Stomach (tissue), 9 donors: ENCODE results near the gene ERI2. TPM values are rescaled to one million over a fixed set of nuclear protein-coding genes. Genes with fewer than 3 reads are reported as not detected.

Experiments
- DNase-seq, 2 donors: peaks; one replicate each; pipeline versions ENCODE4 v3.0.0 to v3.0.0-alpha.2; 2013 to 2019
- H3K27ac ChIP-seq, 5 donors: fragments of 200-600 bp in 4 of 5; sonication (generic) in 4 of 5; one replicate each; pipeline ENCODE4 v1.5.1; 2013 to 2019; ENCODE audit warnings: mild to moderate bottlenecking in 1 of 5, moderate library complexity in 1 of 5
- H3K27me3 ChIP-seq, 3 donors: fragments of 200-600 bp; sonication (generic); one replicate each; pipeline ENCODE4 v1.5.1; 2017 to 2019; ENCODE audit warnings: mixed run types in 1 of 3
- H3K36me3 ChIP-seq, 4 donors: fragments of 200-600 bp; sonication (generic); 1 replicate in 3 of 4; 2 replicates in 1 of 4; pipeline ENCODE4 v1.5.1; 2016 to 2019
- H3K4me1 ChIP-seq, 4 donors: fragments of 200-600 bp; sonication (generic); one replicate each; pipeline ENCODE4 v1.5.1; 2016 to 2019
- H3K4me3 ChIP-seq, 4 donors: fragments of 200-600 bp; sonication (generic) in 3 of 4; one replicate each; pipeline ENCODE4 v1.5.1; 2016 to 2019; ENCODE audit warnings: mild to moderate bottlenecking in 1 of 4
- H3K9me3 ChIP-seq, 4 donors: fragments of 200-600 bp; sonication (generic); one replicate each; pipeline ENCODE4 v1.5.1; 2016 to 2019
- EP300 ChIP-seq: sonication (generic); formaldehyde crosslinking; IDR thresholded peaks from one replicate; pipeline ENCODE4 v1.6.1; 2017; ENCODE audit warnings: antibody characterized with exemption
- POLR2A ChIP-seq, 4 donors: fragments of 450-650 bp; IDR thresholded peaks; one replicate each; pipeline ENCODE4 v1.6.1; 2016; ENCODE audit warnings: antibody characterized with exemption in 4 of 4, control low read depth in 2 of 4, mild to moderate bottlenecking in 1 of 4, moderate library complexity in 1 of 4
- POLR2AphosphoS5 ChIP-seq, 3 donors: sonication (generic); formaldehyde crosslinking; IDR thresholded peaks; one replicate each; pipeline ENCODE4 v1.6.1; 2016; ENCODE audit warnings: antibody characterized with exemption in 3 of 3
- WGBS, 5 donors: extraction: QIAGEN DNeasy Blood & Tissue Kit in 3 of 5; methylation state at CpG; one replicate each; pipeline versions ENCODE4 v1.1.5 to v1.1.7; 2013 to 2018; 5-methylcytosine and 5-hydroxymethylcytosine counted together
- intact Hi-C: fragments of 100-400 bp; cut with DNase I; formaldehyde crosslinking; loops from one replicate; pipeline ENCODE4 v1.15.1; 2023; ENCODE audit warnings: low total_unique reads
- polyA plus RNA-seq, 3 donors: library from polyadenylated mRNA; stranded (reverse); fragments of 200-250 nt; gene quantifications; one replicate each; pipeline ENCODE4 v1.2.3, GENCODE V29; 2013
- total RNA-seq, 5 donors: library from RNA; depleted of rRNA; stranded (reverse); fragments of >200 nt; gene quantifications; one replicate each; pipeline versions ENCODE4 v1.1.0 to v1.2.3, GENCODE V29; 2014 to 2016
- TF ChIP-seq, protein P1 (sequence below), 7 experiments: fragments of 450-650 bp in 4 of 7; fragments of 200-600 bp in 3 of 7; sonication (generic) in 3 of 7; IDR thresholded peaks; one replicate each; pipeline ENCODE4 v1.5.1; 2016 to 2019; ENCODE audit warnings: antibody characterized with exemption in 7 of 7, control low read depth in 2 of 7, mild to moderate bottlenecking in 1 of 7
- donor health status: healthy with polysubstance abuse.
- donor health status: Bipolar disorder and iron deficiency.
- donor health status: healthy.

Gene ERI2
- total and polyA plus RNA-seq, 8 donors = 8.5 to 49.0 (median 11.4) TPM

DNA sequence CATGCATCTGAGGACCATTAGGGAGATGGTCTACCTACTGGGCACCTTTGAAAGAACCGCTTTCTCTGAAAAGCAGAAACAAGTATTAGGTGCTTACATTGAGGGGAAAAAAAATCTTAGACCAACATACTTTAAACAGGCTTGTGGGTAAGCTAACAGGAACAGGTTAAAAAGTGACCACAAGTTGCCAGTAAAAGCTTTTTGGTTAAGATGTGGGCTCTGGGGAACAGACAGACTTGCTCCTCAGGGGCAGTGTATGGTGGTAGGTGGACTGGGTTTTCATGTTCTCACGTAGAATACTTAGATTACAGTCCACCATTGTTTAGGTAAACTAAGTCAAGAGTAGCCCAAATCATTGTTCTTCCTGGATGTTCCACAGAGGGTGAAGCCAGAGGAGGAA is 41.3 kb upstream of the ERI2 start:
- no peak for TF ChIP-seq POLR2AphosphoS5 (IDR thresholded peaks at IDR 0.05)
- TF ChIP-seq EP300 = no peak
- TF ChIP-seq, protein P1, sequence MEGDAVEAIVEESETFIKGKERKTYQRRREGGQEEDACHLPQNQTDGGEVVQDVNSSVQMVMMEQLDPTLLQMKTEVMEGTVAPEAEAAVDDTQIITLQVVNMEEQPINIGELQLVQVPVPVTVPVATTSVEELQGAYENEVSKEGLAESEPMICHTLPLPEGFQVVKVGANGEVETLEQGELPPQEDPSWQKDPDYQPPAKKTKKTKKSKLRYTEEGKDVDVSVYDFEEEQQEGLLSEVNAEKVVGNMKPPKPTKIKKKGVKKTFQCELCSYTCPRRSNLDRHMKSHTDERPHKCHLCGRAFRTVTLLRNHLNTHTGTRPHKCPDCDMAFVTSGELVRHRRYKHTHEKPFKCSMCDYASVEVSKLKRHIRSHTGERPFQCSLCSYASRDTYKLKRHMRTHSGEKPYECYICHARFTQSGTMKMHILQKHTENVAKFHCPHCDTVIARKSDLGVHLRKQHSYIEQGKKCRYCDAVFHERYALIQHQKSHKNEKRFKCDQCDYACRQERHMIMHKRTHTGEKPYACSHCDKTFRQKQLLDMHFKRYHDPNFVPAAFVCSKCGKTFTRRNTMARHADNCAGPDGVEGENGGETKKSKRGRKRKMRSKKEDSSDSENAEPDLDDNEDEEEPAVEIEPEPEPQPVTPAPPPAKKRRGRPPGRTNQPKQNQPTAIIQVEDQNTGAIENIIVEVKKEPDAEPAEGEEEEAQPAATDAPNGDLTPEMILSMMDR (IDR thresholded peaks at IDR 0.05) = no peak
- no peak for TF ChIP-seq POLR2A (IDR thresholded peaks at IDR 0.05)
- Histone ChIP-seq H3K36me3 (peaks cover 0 to 33% (median 20%) of the 10 kb centered on the region in 4 donors), H3K27me3 (no peaks in the 10 kb centered on the region), H3K27ac (no peak overlapping the region), H3K4me3 (no peak overlapping the region), H3K4me1 (peaks cover 24 to 30% (median 28%) of the 10 kb centered on the region in 4 donors), H3K9me3 (no peaks in the 10 kb centered on the region)
- intact Hi-C loops = loop anchor here (5.0 kb wide), 1 partner anchor 240 kb away; no protein-coding TSS in a partner anchor
- DNase-seq = no peak
- 42 to 93% (median 89%) methylated on average over 2 of the region's 2 CpGs for WGBS, 5 donors

DNA sequence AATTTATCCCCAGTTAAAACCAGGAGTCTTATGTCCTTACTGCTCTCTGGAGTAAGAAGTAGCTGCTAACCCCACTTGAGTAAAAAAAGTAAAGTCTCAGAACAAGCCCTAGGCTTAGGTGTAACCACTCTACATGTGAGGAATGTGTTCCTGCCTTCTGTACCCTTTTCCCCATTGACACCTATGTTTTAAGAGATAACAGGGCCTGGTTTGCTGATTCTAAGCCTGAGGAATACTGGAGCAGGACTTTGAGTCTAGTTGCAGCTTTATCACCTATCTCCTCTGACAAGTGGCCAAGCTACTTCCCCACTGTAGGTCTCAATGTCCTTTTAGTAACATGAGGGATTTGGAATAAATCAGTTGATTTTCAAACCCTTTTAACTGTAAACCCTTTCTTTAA is 40.3 kb upstream of the ERI2 start:
- Histone ChIP-seq H3K9me3 (no peaks in the 10 kb centered on the region), H3K36me3 (peaks cover 0 to 33% (median 20%) of the 10 kb centered on the region in 4 donors), H3K27ac (no peak overlapping the region), H3K27me3 (no peaks in the 10 kb centered on the region), H3K4me3 (no peak overlapping the region), H3K4me1 (peaks cover 17 to 20% (median 20%) of the 10 kb centered on the region in 4 donors)
- no peak for TF ChIP-seq EP300
- no peak for TF ChIP-seq POLR2A (IDR thresholded peaks at IDR 0.05)
- TF ChIP-seq POLR2AphosphoS5 (IDR thresholded peaks at IDR 0.05) = no peak
- TF ChIP-seq, protein P1 (IDR thresholded peaks at IDR 0.05) = no peak
- intact Hi-C loops = loop anchor here (5.0 kb wide), 1 partner anchor 241 kb away; no protein-coding TSS in a partner anchor
- DNase-seq = no peak

DNA sequence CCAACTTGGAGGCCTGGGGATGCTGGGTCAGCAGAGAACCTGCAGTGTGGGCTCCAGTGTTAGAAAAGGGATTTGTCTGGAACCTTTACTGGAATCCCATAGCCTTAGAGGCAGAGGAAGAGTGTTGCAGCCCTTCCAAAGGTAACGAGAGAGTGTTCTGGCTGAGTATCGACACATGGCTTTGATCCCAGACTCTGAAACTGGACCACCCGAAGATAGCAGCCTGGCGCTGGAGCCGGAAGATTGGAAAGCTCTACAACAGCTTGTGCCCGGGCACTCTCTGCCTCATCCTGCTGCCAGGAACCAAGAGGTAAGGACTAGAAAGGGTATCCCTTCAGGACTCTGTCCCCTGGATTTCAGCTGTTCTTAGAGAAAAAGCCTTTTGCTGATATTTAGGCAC is 39.8 kb upstream of the ERI2 start:
- Histone ChIP-seq H3K27me3 (no peaks in the 10 kb centered on the region), H3K4me3 (no peak overlapping the region), H3K36me3 (peaks cover 0 to 36% (median 21%) of the 10 kb centered on the region in 4 donors), H3K4me1 (peaks cover 12 to 15% (median 15%) of the 10 kb centered on the region in 4 donors), H3K27ac (no peak overlapping the region), H3K9me3 (no peaks in the 10 kb centered on the region)
- intact Hi-C loops = loop anchor here (5.0 kb wide), 1 partner anchor 241 kb away; no protein-coding TSS in a partner anchor
- TF ChIP-seq POLR2A (IDR thresholded peaks at IDR 0.05) (no peak), POLR2AphosphoS5 (IDR thresholded peaks at IDR 0.05) (no peak), EP300 (no peak)
- TF ChIP-seq, protein P1 (IDR thresholded peaks at IDR 0.05) = no peak
- no peak for DNase-seq
- WGBS, 5 donors = 80 to 98% (median 94%) methylated on average over 6 of the region's 6 CpGs

DNA sequence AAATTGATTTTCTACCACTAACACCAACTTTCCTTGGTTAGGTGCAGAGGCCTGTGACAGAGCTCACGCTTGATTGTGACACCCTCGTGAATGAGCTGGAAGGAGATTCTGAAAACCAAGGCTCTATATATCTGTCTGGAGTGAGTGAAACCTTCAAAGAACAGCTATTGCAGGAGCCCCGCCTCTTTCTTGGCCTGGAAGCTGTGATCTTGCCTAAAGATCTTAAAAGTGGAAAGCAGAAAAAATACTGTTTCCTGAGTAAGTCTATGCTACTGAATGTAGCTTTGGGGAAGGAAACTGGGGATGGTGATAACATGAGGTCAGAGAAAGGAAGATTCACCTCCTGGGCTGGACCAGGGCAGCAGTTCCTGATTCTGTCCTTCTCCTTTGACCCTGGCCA is 38.3 kb upstream of the ERI2 start:
- intact Hi-C loops = no loop called here
- 70 to 95% (median 81%) methylated on average over 3 of the region's 3 CpGs for WGBS, 5 donors
- H3K27ac ChIP-seq = no peak overlapping the region

More for the DNA sequence above, 38.3 kb upstream of the ERI2 start:
- Histone ChIP-seq H3K36me3 (peaks cover 0 to 49% (median 29%) of the 10 kb centered on the region in 4 donors), H3K9me3 (no peaks in the 10 kb centered on the region), H3K4me1 (peaks cover 0 to under 1% (median under 1%) of the 10 kb centered on the region in 4 donors), H3K4me3 (no peak overlapping the region), H3K27me3 (no peaks in the 10 kb centered on the region)
- TF ChIP-seq EP300 (no peak), POLR2A (IDR thresholded peaks at IDR 0.05) (no peak), POLR2AphosphoS5 (IDR thresholded peaks at IDR 0.05) (no peak)
- TF ChIP-seq, protein P1 (IDR thresholded peaks at IDR 0.05) = no peak
- no peak for DNase-seq
